Right lobe of liver (tissue), 6 donors: Measurements from ENCODE around the gene ITLN1. TPM values are rescaled to one million over a fixed set of nuclear protein-coding genes. Genes with fewer than 3 reads are reported as not detected.
A peak's percentile ranks its signal among the peaks of the same experiment; 100 is the strongest.

ENCODE experiments used
- ATAC-seq, 4 donors: fragments of 200-7000 bp; cut with Tn5 transposase; one replicate each; pipeline ENCODE4 v1.9.1; 2020; ENCODE audit warnings: mild to moderate bottlenecking in 4 of 4, moderate library complexity in 4 of 4
- DNase-seq, 3 donors: peaks; one replicate each; pipeline ENCODE4 v3.0.0-alpha.2; 2020
- H3K27ac ChIP-seq, 3 donors: fragments of 200-600 bp; one replicate each; pipeline ENCODE4 v1.8.0; 2022
- H3K27me3 ChIP-seq, 2 donors: fragments of 200-600 bp; one replicate each; pipeline ENCODE4 v1.8.0; 2022
- H3K36me3 ChIP-seq, 4 donors: fragments of 200-600 bp; sonication (generic) in 1 of 4; one replicate each; pipeline versions ENCODE4 v1.5.1 to v1.8.0; 2017 to 2022; ENCODE audit warnings: control low read depth in 1 of 4
- H3K4me1 ChIP-seq, 4 donors: fragments of 200-600 bp; sonication (generic) in 1 of 4; one replicate each; pipeline versions ENCODE4 v1.5.1 to v1.8.0; 2017 to 2022; ENCODE audit warnings: control low read depth in 1 of 4
- H3K4me3 ChIP-seq, 3 donors: fragments of 200-600 bp; one replicate each; pipeline ENCODE4 v1.8.0; 2022
- H3K9me3 ChIP-seq, 4 donors: fragments of 200-600 bp; sonication (generic) in 1 of 4; one replicate each; pipeline versions ENCODE4 v1.5.1 to v1.8.0; 2017 to 2022; ENCODE audit warnings: control low read depth in 1 of 4
- POLR2A ChIP-seq: fragments of 450-650 bp; IDR thresholded peaks from one replicate; pipeline ENCODE4 v1.6.1; 2017; ENCODE audit warnings: antibody characterized with exemption, mild to moderate bottlenecking
- WGBS: methylation state at CpG from one replicate; pipeline ENCODE4 v1.1.6; 2018; ENCODE audit warnings: low coverage, low lambda C conversion rate; ENCODE audit not compliant: insufficient coverage; ENCODE audit errors: missing lambda C conversion rate; 5-methylcytosine and 5-hydroxymethylcytosine counted together
- intact Hi-C, 2 donors: fragments of 100-400 bp; cut with DNase I; formaldehyde crosslinking; loops; one replicate each; pipeline versions ENCODE4 v1.11.2 to v1.14.1; 2022
- total RNA-seq, 6 experiments: library from RNA; depleted of rRNA in 2 of 6; stranded (reverse); fragments of >200 nt in 2 of 6; fragmentation: NEBNext Ultra II Directional in 3 of 6; extraction: Animal tissue kit (Norgen Biotek cat#: 25700) in 3 of 6; gene quantifications; one replicate each; pipeline versions ENCODE4 v1.1.0 to v1.2.4, GENCODE V29; 2016 to 2023
- TF ChIP-seq, protein P1 (sequence below), 4 donors: fragments of 200-600 bp in 3 of 4; fragments of 450-650 bp in 1 of 4; IDR thresholded peaks; one replicate each; pipeline versions ENCODE4 v1.5.1 to v1.8.0; 2016 to 2022; ENCODE audit warnings: antibody characterized with exemption in 4 of 4, mild to moderate bottlenecking in 2 of 4
- donor health status: DM: no; HTN: yes; CAD: no.
- donor health status: DM: no; HTN: no; CAD: no.
- donor health status: DM: no; HTN: no; CAD: no.
- donor health status: DM: no; HTN: yes; CAD: no.
- donor health status: DM: no; HTN: yes; CAD: no.

Gene ITLN1
- total RNA-seq, 6 experiments from 2014 or later: 0.90 to 5.1 (median 2.4) TPM; not detected in 1

DNA sequence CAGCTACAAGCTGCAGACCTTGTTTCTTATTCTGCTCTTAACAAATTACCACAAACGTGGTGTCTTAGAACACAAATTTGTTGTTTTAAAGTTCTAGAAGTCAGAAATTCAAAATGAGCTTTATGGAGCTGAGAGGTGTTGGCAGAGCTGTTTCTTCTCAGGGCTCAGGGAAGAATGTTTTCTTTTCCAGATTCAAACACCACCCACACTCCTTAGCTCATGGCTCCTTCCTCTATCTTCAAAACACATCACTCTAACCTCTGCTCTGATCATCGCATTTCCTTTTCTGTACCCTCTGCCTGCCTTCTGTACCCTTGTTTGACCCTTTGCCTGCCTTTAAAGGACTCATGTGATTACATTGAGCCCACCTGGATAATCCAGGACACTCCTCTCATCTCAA is 26.9 kb upstream of the ITLN1 start:
- H3K27me3 ChIP-seq: no peaks in the 10 kb centered on the region
- no peak overlapping the region for H3K27ac ChIP-seq
- no peaks in the 10 kb centered on the region for H3K9me3 ChIP-seq
- ATAC-seq (no peak), DNase-seq (no peak)
- intact Hi-C loops: no loop called here
- TF ChIP-seq POLR2A: no peak
- TF ChIP-seq, protein P1, sequence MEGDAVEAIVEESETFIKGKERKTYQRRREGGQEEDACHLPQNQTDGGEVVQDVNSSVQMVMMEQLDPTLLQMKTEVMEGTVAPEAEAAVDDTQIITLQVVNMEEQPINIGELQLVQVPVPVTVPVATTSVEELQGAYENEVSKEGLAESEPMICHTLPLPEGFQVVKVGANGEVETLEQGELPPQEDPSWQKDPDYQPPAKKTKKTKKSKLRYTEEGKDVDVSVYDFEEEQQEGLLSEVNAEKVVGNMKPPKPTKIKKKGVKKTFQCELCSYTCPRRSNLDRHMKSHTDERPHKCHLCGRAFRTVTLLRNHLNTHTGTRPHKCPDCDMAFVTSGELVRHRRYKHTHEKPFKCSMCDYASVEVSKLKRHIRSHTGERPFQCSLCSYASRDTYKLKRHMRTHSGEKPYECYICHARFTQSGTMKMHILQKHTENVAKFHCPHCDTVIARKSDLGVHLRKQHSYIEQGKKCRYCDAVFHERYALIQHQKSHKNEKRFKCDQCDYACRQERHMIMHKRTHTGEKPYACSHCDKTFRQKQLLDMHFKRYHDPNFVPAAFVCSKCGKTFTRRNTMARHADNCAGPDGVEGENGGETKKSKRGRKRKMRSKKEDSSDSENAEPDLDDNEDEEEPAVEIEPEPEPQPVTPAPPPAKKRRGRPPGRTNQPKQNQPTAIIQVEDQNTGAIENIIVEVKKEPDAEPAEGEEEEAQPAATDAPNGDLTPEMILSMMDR (IDR thresholded peaks at IDR 0.05): no peak
- H3K36me3 ChIP-seq: no peaks in the 10 kb centered on the region
- H3K4me3 ChIP-seq: no peak overlapping the region
- no peaks in the 10 kb centered on the region for H3K4me1 ChIP-seq
- WGBS: 63% methylated on average over 2 of the region's 2 CpGs

DNA sequence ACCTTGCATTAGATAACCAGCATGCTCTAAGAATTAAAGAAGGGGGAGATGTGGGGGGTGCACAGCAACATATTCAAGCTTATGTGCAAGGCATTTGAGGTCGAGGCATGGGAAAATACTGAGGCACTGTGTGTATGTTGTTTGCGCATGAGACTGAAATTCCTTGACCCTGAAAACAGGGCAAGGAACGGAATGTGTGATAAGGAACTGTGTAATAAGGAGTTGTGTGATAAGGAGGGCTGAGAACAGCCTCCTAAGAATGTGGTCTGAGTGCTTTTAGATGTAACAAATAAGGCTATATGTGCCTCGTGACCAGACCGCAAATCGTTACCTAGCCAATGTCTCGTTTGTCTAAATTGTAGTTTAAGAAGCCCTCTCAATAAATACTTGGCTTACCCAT is 26.5 kb upstream of the ITLN1 start:
- no peak overlapping the region for H3K27ac ChIP-seq
- ATAC-seq (peak; percentile 25 to 89 (median 61)), DNase-seq (no peak)
- no peaks in the 10 kb centered on the region for H3K9me3 ChIP-seq
- H3K36me3 ChIP-seq: no peaks in the 10 kb centered on the region
- H3K27me3 ChIP-seq: no peaks in the 10 kb centered on the region
- WGBS: 68% methylated on average over 7 of the region's 7 CpGs
- H3K4me3 ChIP-seq: no peak overlapping the region
- intact Hi-C loops: no loop called here
- TF ChIP-seq POLR2A: no peak
- TF ChIP-seq, protein P1 (IDR thresholded peaks at IDR 0.05): no peak
- no peaks in the 10 kb centered on the region for H3K4me1 ChIP-seq

DNA sequence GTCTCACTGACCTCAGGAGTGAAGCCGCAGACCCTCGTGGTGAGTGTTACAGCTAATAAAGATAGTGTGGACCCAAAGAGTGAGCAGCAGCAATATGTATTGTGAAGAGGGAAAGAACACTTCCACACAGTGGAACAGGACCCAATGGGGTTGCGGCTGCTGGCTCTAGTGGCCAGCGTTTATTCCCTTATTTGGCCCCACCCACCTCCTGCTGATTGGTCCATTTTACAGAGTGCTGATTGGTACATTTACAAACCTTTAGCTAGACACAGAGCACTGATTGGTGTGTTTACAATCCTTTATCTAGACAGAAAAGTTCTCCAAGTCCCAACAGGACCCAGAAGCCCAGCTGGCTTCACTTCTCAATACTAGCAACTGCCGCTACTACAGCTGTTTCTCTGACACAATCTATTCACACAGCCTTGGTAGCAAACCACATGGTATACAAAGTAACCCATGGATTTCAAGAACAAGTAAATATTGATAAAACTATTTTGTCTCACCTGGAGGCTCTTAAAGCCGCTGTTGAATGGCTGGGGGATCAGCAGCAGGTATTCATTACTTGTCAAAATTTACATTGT is 25.3 kb upstream of the ITLN1 start:
- 76% methylated on average over 6 of the region's 6 CpGs for WGBS

DNA sequence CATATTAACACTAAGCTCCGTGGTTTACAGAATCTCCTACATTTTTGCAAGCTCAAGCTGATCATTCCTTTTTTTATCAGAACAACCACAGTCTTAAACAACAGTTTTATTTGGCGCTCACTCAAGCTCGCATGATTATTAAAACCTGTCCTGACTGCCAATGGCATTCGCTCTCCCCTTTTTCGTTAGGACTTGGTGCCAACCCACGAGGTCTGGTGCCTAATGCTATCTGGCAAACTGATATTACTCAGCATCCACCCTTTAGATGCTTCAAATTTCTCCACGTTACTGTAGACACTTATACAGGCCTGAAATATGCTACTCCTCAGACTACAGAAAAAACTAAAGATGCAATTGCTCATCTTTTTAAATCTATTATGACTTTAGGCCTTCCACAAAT is 23.0 kb upstream of the ITLN1 start:
- no peak for DNase-seq
- no peak overlapping the region for H3K4me3 ChIP-seq
- no peak for ATAC-seq
- H3K4me1 ChIP-seq: no peaks in the 10 kb centered on the region
- 75% methylated on average over 7 of the region's 7 CpGs for WGBS
- no peaks in the 10 kb centered on the region for H3K27me3 ChIP-seq
- no peaks in the 10 kb centered on the region for H3K36me3 ChIP-seq
- TF ChIP-seq POLR2A: no peak
- TF ChIP-seq, protein P1 (IDR thresholded peaks at IDR 0.05): no peak
- intact Hi-C loops: no loop called here
- H3K9me3 ChIP-seq: no peaks in the 10 kb centered on the region
- no peak overlapping the region for H3K27ac ChIP-seq

More for the DNA sequence above, 25.3 kb upstream of the ITLN1 start:
- ATAC-seq: no peak
- Histone ChIP-seq H3K9me3 (no peaks in the 10 kb centered on the region), H3K27ac (no peak overlapping the region), H3K4me1 (no peaks in the 10 kb centered on the region), H3K4me3 (no peak overlapping the region), H3K36me3 (no peaks in the 10 kb centered on the region), H3K27me3 (no peaks in the 10 kb centered on the region)
- TF ChIP-seq POLR2A: no peak
- TF ChIP-seq, protein P1 (IDR thresholded peaks at IDR 0.05): no peak
- no peak for DNase-seq
- intact Hi-C loops: no loop called here

DNA sequence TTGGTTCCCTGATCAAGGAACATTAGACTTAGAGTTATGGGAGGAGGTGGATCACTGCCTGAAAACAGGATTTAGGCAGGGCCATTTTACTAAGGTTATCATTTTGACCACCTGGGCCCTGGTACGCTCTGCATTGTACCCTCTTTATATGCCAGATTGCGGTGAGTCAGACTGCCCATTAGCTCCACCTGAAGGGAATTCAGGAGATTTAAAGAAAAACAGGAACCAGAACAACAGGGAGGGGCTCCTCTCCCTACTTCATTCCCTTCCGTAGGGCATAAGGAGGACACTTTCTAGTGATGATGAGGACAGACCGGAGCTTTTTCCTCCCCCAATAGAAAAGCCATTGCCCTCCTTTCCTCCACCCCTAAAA is 20.6 kb upstream of the ITLN1 start:
- H3K4me1 ChIP-seq: no peaks in the 10 kb centered on the region
- H3K36me3 ChIP-seq: no peaks in the 10 kb centered on the region
- DNase-seq (no peak), ATAC-seq (no peak)
- no peaks in the 10 kb centered on the region for H3K9me3 ChIP-seq
- 67% methylated on average over 4 of the region's 4 CpGs for WGBS
- no peaks in the 10 kb centered on the region for H3K27me3 ChIP-seq
- intact Hi-C loops: no loop called here
- H3K27ac ChIP-seq: no peak overlapping the region
- H3K4me3 ChIP-seq: no peak overlapping the region
- TF ChIP-seq, protein P1 (IDR thresholded peaks at IDR 0.05): no peak
- no peak for TF ChIP-seq POLR2A
